PFSK-1 (cell line): ENCODE measurements around the gene VPS52.
A peak's percentile ranks its signal among the peaks of the same experiment; 100 is the strongest.

Experiments used
- FOXP2 ChIP-seq: optimal IDR thresholded peaks from 2 replicates; pipeline ENCODE3; 2011; ENCODE audit warnings: borderline replicate concordance, control low read depth, inconsistent platforms; ENCODE audit not compliant: insufficient read depth; ENCODE audit errors: extremely low read length, extremely low read depth
- POLR2AphosphoS5 ChIP-seq: IDR thresholded peaks from 2 replicates; pipeline ENCODE4 v1.6.1; 2012; ENCODE audit warnings: low read depth, mild to moderate bottlenecking, control low read depth, low read length, moderate library complexity
- SIN3A ChIP-seq: IDR thresholded peaks from 2 replicates; pipeline ENCODE4 v1.6.1; 2012; ENCODE audit warnings: mild to moderate bottlenecking, low read length, moderate library complexity, borderline replicate concordance; ENCODE audit not compliant: insufficient read depth
- TAF1 ChIP-seq: IDR thresholded peaks from 2 replicates; pipeline ENCODE4 v1.6.1; 2012; ENCODE audit warnings: low read length, control low read depth, borderline replicate concordance; ENCODE audit not compliant: insufficient read depth
- TF ChIP-seq, protein P1 (sequence below), 2 experiments: IDR thresholded peaks; 2 replicates each; pipeline versions ENCODE4 v1.6.1 to v1.8.0; 2011 to 2012; ENCODE audit warnings: low read depth in 2 of 2, low read length in 2 of 2, control low read depth in 1 of 2, inconsistent platforms in 1 of 2, mild to moderate bottlenecking in 1 of 2, moderate library complexity in 1 of 2; ENCODE audit not compliant: insufficient read depth in 1 of 2

VPS52 gene

DNA sequence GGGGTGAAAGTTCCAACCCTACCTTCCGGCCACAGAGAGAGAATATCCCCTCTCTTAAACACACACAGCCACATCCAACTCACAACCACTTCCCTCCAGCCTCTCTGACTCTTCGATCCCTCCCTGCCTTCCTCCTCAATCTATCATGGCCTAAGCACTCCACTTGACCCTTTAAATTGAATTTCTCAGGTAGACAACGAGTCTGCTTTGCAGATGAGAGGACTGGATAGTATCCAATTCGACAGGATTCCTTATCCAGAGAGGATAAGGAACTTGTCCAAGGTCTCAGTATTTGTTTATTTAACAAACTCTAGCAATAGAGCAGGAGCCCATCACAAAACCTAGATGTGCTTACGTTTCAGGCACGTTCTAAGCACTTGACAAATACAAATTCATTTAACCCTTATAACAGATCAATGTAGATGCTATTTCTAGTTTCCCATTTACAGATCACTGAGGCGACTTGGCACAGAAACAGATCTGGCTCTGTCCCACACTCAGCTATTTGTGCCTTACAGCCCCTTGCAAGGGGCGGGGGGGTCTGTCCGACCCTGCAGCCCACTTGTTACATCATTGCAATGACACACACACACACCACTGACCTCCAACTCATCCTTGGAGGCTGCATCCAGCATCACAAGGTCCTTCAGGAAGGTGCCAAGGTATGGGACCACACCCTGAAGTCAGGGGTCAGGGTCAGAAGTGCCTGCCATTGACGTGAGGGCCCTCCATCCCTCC, 22.6 kb upstream of the VPS52 start:
- TF ChIP-seq SIN3A (no peak), POLR2AphosphoS5 (no peak), FOXP2 (no peak), TAF1 (no peak)
- TF ChIP-seq, protein P1, sequence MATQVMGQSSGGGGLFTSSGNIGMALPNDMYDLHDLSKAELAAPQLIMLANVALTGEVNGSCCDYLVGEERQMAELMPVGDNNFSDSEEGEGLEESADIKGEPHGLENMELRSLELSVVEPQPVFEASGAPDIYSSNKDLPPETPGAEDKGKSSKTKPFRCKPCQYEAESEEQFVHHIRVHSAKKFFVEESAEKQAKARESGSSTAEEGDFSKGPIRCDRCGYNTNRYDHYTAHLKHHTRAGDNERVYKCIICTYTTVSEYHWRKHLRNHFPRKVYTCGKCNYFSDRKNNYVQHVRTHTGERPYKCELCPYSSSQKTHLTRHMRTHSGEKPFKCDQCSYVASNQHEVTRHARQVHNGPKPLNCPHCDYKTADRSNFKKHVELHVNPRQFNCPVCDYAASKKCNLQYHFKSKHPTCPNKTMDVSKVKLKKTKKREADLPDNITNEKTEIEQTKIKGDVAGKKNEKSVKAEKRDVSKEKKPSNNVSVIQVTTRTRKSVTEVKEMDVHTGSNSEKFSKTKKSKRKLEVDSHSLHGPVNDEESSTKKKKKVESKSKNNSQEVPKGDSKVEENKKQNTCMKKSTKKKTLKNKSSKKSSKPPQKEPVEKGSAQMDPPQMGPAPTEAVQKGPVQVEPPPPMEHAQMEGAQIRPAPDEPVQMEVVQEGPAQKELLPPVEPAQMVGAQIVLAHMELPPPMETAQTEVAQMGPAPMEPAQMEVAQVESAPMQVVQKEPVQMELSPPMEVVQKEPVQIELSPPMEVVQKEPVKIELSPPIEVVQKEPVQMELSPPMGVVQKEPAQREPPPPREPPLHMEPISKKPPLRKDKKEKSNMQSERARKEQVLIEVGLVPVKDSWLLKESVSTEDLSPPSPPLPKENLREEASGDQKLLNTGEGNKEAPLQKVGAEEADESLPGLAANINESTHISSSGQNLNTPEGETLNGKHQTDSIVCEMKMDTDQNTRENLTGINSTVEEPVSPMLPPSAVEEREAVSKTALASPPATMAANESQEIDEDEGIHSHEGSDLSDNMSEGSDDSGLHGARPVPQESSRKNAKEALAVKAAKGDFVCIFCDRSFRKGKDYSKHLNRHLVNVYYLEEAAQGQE (IDR thresholded peaks at IDR 0.05; ENCODE audit: insufficient read depth in 1 of 2, low read depth in 2 of 2, low read length in 2 of 2): no peak

DNA sequence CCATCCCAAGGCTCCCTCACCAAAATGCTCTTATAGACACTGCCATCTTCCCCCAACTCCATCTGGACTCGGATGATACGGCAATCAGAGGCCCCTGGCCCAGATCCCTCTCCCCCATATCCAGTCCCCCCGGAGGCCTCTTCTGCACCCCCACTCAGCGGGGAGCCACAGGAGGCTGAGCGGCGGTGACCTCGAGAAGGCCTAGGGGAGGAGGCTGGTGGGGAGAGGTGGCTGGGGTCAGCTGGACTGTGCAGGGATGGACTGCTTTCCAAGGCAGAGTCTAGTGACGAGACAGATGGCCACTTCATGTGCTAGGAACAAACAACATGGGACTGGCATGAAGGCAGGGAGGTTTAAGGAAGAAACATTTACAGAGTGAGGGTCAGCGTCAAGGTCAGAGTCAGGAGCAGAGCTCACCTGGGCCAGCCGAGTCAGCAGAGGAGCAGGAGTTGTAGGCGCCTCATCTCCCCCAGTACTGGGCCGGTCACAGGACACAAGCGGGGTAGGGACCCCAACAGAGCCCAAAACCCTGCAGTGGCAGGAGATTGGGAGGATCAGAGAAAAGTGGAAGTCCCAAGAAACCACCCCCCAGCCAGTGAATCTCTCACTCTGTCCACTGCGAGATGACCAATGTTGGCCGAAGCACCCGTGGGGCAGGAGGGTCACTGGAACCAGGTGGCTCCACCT, 21.5 kb upstream of the VPS52 start:
- TF ChIP-seq FOXP2 (no peak), POLR2AphosphoS5 (peak; percentile 51)

DNA sequence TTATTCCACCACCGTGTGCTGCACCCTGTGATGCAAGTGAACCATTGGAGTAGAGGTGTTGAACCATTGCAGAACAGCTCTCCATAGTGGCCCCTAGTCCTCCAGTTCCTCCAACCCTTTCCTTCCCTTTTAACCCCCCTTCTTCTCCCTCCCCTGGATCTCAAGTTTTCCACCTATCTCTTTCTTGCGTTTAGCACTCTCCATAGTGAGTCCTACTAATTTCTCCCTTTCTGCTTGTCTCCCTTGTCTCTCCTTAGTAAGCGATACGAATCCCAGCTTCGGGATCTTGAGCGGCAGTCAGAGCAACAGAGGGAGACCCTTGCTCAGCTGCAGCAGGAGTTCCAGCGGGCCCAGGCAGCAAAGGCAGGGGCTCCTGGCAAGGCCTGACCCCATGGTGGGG, 18.8 kb upstream of the VPS52 start:
- TF ChIP-seq, protein P1 (IDR thresholded peaks at IDR 0.05; ENCODE audit: insufficient read depth in 1 of 2, low read depth in 2 of 2, low read length in 2 of 2): no peak
- TF ChIP-seq FOXP2: no peak
- peak; percentile 50; the same call in 1 of the 2 replicates for TF ChIP-seq POLR2AphosphoS5

DNA sequence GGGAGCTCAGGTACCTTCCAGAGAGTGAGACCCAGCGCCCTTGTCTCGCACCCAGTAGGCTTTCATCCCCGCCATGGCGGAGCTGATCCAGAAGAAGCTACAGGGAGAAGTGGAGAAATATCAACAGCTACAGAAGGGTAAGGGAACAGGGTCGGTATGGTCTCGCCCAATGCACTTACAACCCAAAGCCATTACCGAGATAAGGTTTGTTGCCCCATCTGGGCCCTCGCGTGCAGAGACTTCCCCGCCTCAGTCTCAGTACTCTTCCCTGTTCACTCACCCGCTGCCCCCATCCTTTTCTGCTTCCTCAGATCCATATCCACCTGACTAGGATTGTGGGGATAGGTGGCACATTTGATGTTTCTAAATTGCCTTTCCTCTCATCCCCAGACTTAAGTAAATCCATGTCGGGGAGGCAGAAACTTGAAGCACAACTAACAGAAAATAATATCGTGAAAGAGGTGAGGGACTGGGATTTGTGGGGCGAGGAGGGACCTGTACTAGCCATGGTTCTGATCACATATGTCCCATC, 18.2 kb upstream of the VPS52 start:
- TF ChIP-seq FOXP2 (no peak), TAF1 (no peak), SIN3A (no peak), POLR2AphosphoS5 (no peak)
- TF ChIP-seq, protein P1 (IDR thresholded peaks at IDR 0.05; ENCODE audit: insufficient read depth in 1 of 2, low read depth in 2 of 2, low read length in 2 of 2): no peak

DNA sequence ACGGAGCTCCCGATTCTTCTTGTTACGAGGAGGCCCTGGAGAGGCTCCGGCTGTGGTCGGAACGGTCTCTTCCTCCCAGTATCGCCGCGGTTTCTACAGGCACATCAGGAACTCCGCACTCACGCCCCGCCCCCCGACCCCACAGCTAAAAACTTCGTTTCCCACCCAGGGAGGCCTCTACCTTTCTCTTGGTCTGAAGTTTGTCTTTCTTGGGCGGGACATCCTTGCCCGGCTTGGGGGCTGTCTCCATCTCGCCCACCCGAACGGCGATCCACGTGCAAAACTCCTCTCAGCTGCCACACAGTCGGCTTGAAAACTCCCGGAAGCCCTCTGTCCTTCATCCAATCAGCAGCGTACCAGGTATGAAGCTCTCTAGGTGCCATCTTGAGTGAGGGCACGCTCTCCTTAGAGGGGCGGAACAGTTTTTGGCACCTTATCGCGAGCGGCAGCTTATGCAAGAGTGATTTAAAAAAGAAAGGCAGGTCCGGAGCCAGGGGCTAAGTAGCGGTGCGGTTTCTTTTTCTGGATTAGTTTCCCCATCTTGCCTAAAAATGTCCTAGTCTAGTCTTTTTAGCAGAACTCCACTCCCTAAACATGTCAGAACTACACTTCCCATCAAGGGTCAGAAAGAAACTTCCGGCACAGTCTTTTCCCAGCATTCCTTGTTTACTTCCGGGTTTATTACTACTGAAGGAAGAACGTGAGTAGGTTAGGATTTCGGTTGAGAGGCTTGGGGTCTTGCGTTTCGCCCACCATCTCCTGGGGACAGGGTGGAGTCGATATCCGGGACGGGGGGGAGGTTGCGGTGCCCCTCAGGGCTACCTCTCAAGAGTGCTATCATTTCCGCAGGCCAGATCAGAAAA, 17.5 kb upstream of the VPS52 start, which contains the start of the genes PFDN6 and WDR46:
Gene PFDN6, plus strand, starts transcription at position 681 of the 863 bp plus-strand sequence. CDS start 256 bp downstream, outside the sequence.
Gene WDR46, minus strand, starts transcription at position 319 of the 863 bp plus-strand sequence. Its CDS starts 69 bp downstream, at position 250.
- TF ChIP-seq POLR2AphosphoS5 (peak; percentile 77; the same call in 1 of the 2 replicates), SIN3A (peak; percentile 96), FOXP2 (no peak), TAF1 (peak; percentile 80; the same call in 1 of the 2 replicates)
- TF ChIP-seq, protein P1 (IDR thresholded peaks at IDR 0.05; ENCODE audit: insufficient read depth in 1 of 2, low read depth in 2 of 2, low read length in 2 of 2): no peak
